Endodermal cell (in vitro differentiated cells): ENCODE measurements around the gene SUGCT. TPM values are rescaled to one million over a fixed set of nuclear protein-coding genes. Genes with fewer than 3 reads are reported as not detected.

Experiments
- DNase-seq: peaks from one replicate; pipeline ENCODE4 v3.0.0-alpha.2; 2017
- H3K27ac ChIP-seq: 2 replicates; pipeline ENCODE4 v1.5.1; 2013; ENCODE audit warnings: mild to moderate bottlenecking, low read depth, low read length, moderate library complexity
- H3K27me3 ChIP-seq: 2 replicates; pipeline ENCODE4 v1.6.1; 2013; ENCODE audit warnings: mild to moderate bottlenecking, low read length, moderate library complexity; ENCODE audit not compliant: insufficient read depth, control insufficient read depth, poor library complexity, severe bottlenecking
- H3K36me3 ChIP-seq: 2 replicates; pipeline ENCODE4 v1.7.0; 2013; ENCODE audit warnings: mild to moderate bottlenecking, low read length, moderate library complexity; ENCODE audit not compliant: control insufficient read depth, insufficient read depth
- H3K4me1 ChIP-seq: one replicate; pipeline ENCODE4 v1.7.0; 2013; ENCODE audit warnings: low read length; ENCODE audit not compliant: control insufficient read depth, insufficient read depth
- H3K4me3 ChIP-seq: 2 replicates; pipeline ENCODE4 v1.5.1; 2013; ENCODE audit warnings: mild to moderate bottlenecking, low read length, moderate library complexity
- H3K9ac ChIP-seq: 2 replicates; pipeline ENCODE4 v1.6.1; 2013; ENCODE audit warnings: mild to moderate bottlenecking, low read length, moderate library complexity; ENCODE audit not compliant: poor library complexity, severe bottlenecking; ENCODE audit errors: extremely low read depth
- H3K9me3 ChIP-seq: 2 replicates; pipeline ENCODE4 v1.6.1; 2013; ENCODE audit warnings: mild to moderate bottlenecking, low read length, moderate library complexity; ENCODE audit not compliant: control insufficient read depth
- H3K27ac Mint-ChIP-seq: 2 replicates; pipeline ENCODE4 v1.8.0; 2020; ENCODE audit warnings: mixed read lengths
- H3K27me3 Mint-ChIP-seq: 2 replicates; pipeline ENCODE4 v1.8.0; 2021; ENCODE audit warnings: mild to moderate bottlenecking, mixed read lengths; ENCODE audit not compliant: insufficient read depth
- H3K36me3 Mint-ChIP-seq: 2 replicates; pipeline ENCODE4 v1.8.0; 2020; ENCODE audit warnings: low read depth, mixed read lengths
- H3K4me1 Mint-ChIP-seq: 2 replicates; pipeline ENCODE4 v1.8.0; 2020; ENCODE audit warnings: mixed read lengths
- H3K4me3 Mint-ChIP-seq: 2 replicates; pipeline ENCODE4 v1.8.0; 2020; ENCODE audit warnings: mild to moderate bottlenecking, moderate library complexity, mixed read lengths
- H3K9me3 Mint-ChIP-seq: 2 replicates; pipeline ENCODE4 v1.8.0; 2020; ENCODE audit warnings: mild to moderate bottlenecking, mixed read lengths
- CTCF ChIP-seq: fragments of 200-600 bp; sonication (generic); conservative IDR thresholded peaks from 2 replicates; pipeline ENCODE4 v1.5.0; 2021; ENCODE audit warnings: antibody characterized with exemption, mild to moderate bottlenecking
- WGBS, 2 experiments: methylation state at CpG; one replicate each; pipeline versions ENCODE4 v1.1.5 to v1.1.7; 2013; ENCODE audit warnings: missing lambda C conversion rate in 2 of 2, mixed read lengths in 1 of 2; ENCODE audit not compliant: insufficient coverage in 1 of 2, insufficient read length in 1 of 2; 5-methylcytosine and 5-hydroxymethylcytosine counted together
- total RNA-seq, 2 donors: library from RNA; stranded (reverse); fragmentation: NEBNext Ultra II Directional in 1 of 2; extraction: Animal tissue kit (Norgen Biotek cat#: 25700) in 1 of 2; gene quantifications; 2 replicates in 1 of 2; 3 replicates in 1 of 2; pipeline ENCODE4 v1.2.1, GENCODE V29; 2021

The SUGCT gene
- total RNA-seq, 2 donors from 2014 or later, result 3.6 to 3.9 TPM

- H3K27ac ChIP-seq, result no peak overlapping the region
- Mint-ChIP-seq H3K4me3 (no peak overlapping the region), H3K36me3 (no peaks in the 10 kb centered on the region), H3K27me3 (no peaks in the 10 kb centered on the region), H3K9me3 (no peaks in the 10 kb centered on the region), H3K27ac (no peak overlapping the region), H3K4me1 (no peaks in the 10 kb centered on the region)
- no peaks in the 10 kb centered on the region for H3K9me3 ChIP-seq
- H3K4me1 ChIP-seq, result no peaks in the 10 kb centered on the region
- TF ChIP-seq CTCF, result no peak
- DNase-seq, result no peak
- H3K27me3 ChIP-seq, result no peaks in the 10 kb centered on the region
- no peak overlapping the region for H3K4me3 ChIP-seq
- no peak overlapping the region for H3K9ac ChIP-seq
- WGBS, 2 experiments, result 90 to 100% methylated on average over 2 to 3 of the region's 3 CpGs
- no peaks in the 10 kb centered on the region for H3K36me3 ChIP-seq
Measured at GRCh38 chr7:40793132-40793531, 658.3 kb downstream of the SUGCT start.

- no peak for TF ChIP-seq CTCF
- Mint-ChIP-seq H3K27ac (no peak overlapping the region), H3K27me3 (no peaks in the 10 kb centered on the region), H3K36me3 (no peaks in the 10 kb centered on the region), H3K4me3 (no peak overlapping the region), H3K4me1 (no peaks in the 10 kb centered on the region), H3K9me3 (no peaks in the 10 kb centered on the region)
- no peaks in the 10 kb centered on the region for H3K27me3 ChIP-seq
- no peaks in the 10 kb centered on the region for H3K9me3 ChIP-seq
- no peaks in the 10 kb centered on the region for H3K4me1 ChIP-seq
- no peak for DNase-seq
- WGBS, 2 experiments, result 90 to 100% methylated on average over 1 of the region's 1 CpG
- H3K27ac ChIP-seq, result no peak overlapping the region
- no peak overlapping the region for H3K4me3 ChIP-seq
- no peak overlapping the region for H3K9ac ChIP-seq
- H3K36me3 ChIP-seq, result no peaks in the 10 kb centered on the region
Measured at GRCh38 chr7:40795607-40796006, 660.8 kb downstream of the SUGCT start.

- no peaks in the 10 kb centered on the region for H3K36me3 Mint-ChIP-seq
- DNase-seq, result no peak
- no peaks in the 10 kb centered on the region for H3K4me1 ChIP-seq
- H3K27me3 ChIP-seq, result no peaks in the 10 kb centered on the region
- H3K4me3 ChIP-seq, result no peak overlapping the region
- H3K36me3 ChIP-seq, result no peaks in the 10 kb centered on the region
- H3K27ac Mint-ChIP-seq, result no peak overlapping the region
- H3K4me3 Mint-ChIP-seq, result no peak overlapping the region
- no peaks in the 10 kb centered on the region for H3K27me3 Mint-ChIP-seq
- no peaks in the 10 kb centered on the region for H3K4me1 Mint-ChIP-seq
- WGBS, 2 experiments, result 81 to 88% methylated on average over 1 of the region's 1 CpG
- no peaks in the 10 kb centered on the region for H3K9me3 ChIP-seq
- H3K9ac ChIP-seq, result no peak overlapping the region
- no peaks in the 10 kb centered on the region for H3K9me3 Mint-ChIP-seq
- TF ChIP-seq CTCF, result no peak
- no peak overlapping the region for H3K27ac ChIP-seq
Measured at GRCh38 chr7:40796723-40797122, 661.9 kb downstream of the SUGCT start.
